Caco-2 (cell line): ENCODE data around the gene ERVV-1. TPM values are rescaled to one million over a fixed set of nuclear protein-coding genes. Genes with fewer than 3 reads are reported as not detected.
"Not testable (repeated sequence)": the region's sequence is repeated elsewhere in the genome, so short reads cannot be mapped to it uniquely, and the experiment has no call there.

ENCODE experiments used
- Bru-seq: library from RNA; stranded (reverse); fragments of 400-500 nt; gene quantifications from one replicate; lab custom pipeline; 2021; lab: Mats Ljungman, UMichigan
- BruChase-seq, 2 experiments: library from RNA; stranded (reverse); fragments of 400-500 nt; gene quantifications; one replicate each; lab custom pipeline; 2021; lab: Mats Ljungman, UMichigan
- BruUV-seq: library from RNA; stranded (reverse); fragments of 400-500 nt; replicated peaks from 2 replicates; lab custom pipeline; 2021; lab: Mats Ljungman, UMichigan
- CTCF ChIA-PET: fragments of 300-600 bp; sonication (Branson Sonifier 250); formaldehyde crosslinking; loops from one replicate; lab custom pipeline; 2022; ENCODE audit warnings: antibody characterized with exemption; lab: Charles Lee
- POLR2A ChIA-PET: fragments of 300-600 bp; sonication (Branson Sonifier 250); formaldehyde crosslinking; loops from one replicate; lab custom pipeline; 2022; ENCODE audit warnings: antibody characterized with exemption; lab: Charles Lee
- DNase-seq, 2 experiments: peaks; one replicate each; pipeline versions ENCODE4 v3.0.0 to v3.0.0-alpha.2; 2020 to 2022
- H3K27me3 ChIP-seq: replicated peaks from 2 replicates; pipeline ENCODE4 v1.6.0; 2011; ENCODE audit warnings: low read length; ENCODE audit not compliant: control insufficient read depth, insufficient read depth
- H3K36me3 ChIP-seq: 2 replicates; pipeline ENCODE4 v1.5.1; 2011; ENCODE audit warnings: low read length; ENCODE audit not compliant: control insufficient read depth, insufficient read depth
- H3K4me1 ChIP-seq: fragments of 250-450 bp; sonication (Bioruptor Pico); 2 replicates; pipeline ENCODE4 v1.5.1; 2020; ENCODE audit warnings: mild to moderate bottlenecking
- H3K4me3 ChIP-seq: 2 replicates; pipeline ENCODE4 v1.5.1; 2011; ENCODE audit warnings: low read depth, mild to moderate bottlenecking, control low read depth, low read length
- H3K9me3 ChIP-seq: fragments of 250-450 bp; sonication (Bioruptor Pico); 2 replicates; pipeline ENCODE4 v1.5.1; 2020; ENCODE audit warnings: mild to moderate bottlenecking, moderate library complexity
- H3K27ac Mint-ChIP-seq: one replicate; pipeline ENCODE4 v1.8.0; 2022; ENCODE audit warnings: mixed read lengths; ENCODE audit not compliant: unreplicated experiment
- H3K27me3 Mint-ChIP-seq: one replicate; pipeline ENCODE4 v1.8.0; 2022; ENCODE audit warnings: mixed read lengths; ENCODE audit not compliant: insufficient read depth, unreplicated experiment
- H3K36me3 Mint-ChIP-seq: one replicate; pipeline ENCODE4 v1.8.0; 2022; ENCODE audit warnings: mild to moderate bottlenecking, mixed read lengths; ENCODE audit not compliant: insufficient read depth, unreplicated experiment
- H3K4me1 Mint-ChIP-seq: one replicate; pipeline ENCODE4 v1.8.0; 2022; ENCODE audit warnings: low read depth, mixed read lengths; ENCODE audit not compliant: unreplicated experiment
- H3K4me3 Mint-ChIP-seq: one replicate; pipeline ENCODE4 v1.8.0; 2022; ENCODE audit warnings: mild to moderate bottlenecking, moderate library complexity, mixed read lengths; ENCODE audit not compliant: unreplicated experiment
- H3K9me3 Mint-ChIP-seq: one replicate; pipeline ENCODE4 v1.8.0; 2022; ENCODE audit warnings: mixed read lengths; ENCODE audit not compliant: unreplicated experiment
- intact Hi-C: fragments of 100-400 bp; cut with micrococcal nuclease; formaldehyde crosslinking; loops from one replicate; pipeline ENCODE4 v1.10.0; 2022; ENCODE audit not compliant: unreplicated experiment
- long read RNA-seq: library from polyadenylated mRNA; stranded (forward); transcript quantifications from one replicate; pipeline ENCODE4 v2.0.0, GENCODE V29; 2022
- total RNA-seq: library from RNA; stranded (reverse); gene quantifications from 2 replicates; pipeline ENCODE4 v1.2.3, GENCODE V29; 2022
- TF ChIP-seq, protein P1 (sequence below), 2 experiments: fragments of 200-600 bp in 1 of 2; IDR thresholded peaks; 1 replicate in 1 of 2; 2 replicates in 1 of 2; pipeline versions ENCODE4 v1.5.1 to v1.8.0; 2011 to 2022; ENCODE audit warnings: antibody characterized with exemption in 1 of 2, control low read depth in 1 of 2, inconsistent platforms in 1 of 2, low read depth in 1 of 2, low read length in 1 of 2, mild to moderate bottlenecking in 1 of 2, moderate library complexity in 1 of 2; ENCODE audit not compliant: insufficient read depth in 1 of 2, severe bottlenecking in 1 of 2, unreplicated experiment in 1 of 2

ERVV-1 gene
- total RNA-seq, result not detected in 2 replicates
- percentile 25 among the genes with signal in this experiment for Bru-seq, nascent RNA
- BruChase-seq, experiment 1, labeled RNA remaining after a 2-hour chase, result not detected
- not detected for BruChase-seq, experiment 2, labeled RNA remaining after a 6-hour chase
- long read RNA-seq, result 0 reads

- TF ChIP-seq, protein P1, sequence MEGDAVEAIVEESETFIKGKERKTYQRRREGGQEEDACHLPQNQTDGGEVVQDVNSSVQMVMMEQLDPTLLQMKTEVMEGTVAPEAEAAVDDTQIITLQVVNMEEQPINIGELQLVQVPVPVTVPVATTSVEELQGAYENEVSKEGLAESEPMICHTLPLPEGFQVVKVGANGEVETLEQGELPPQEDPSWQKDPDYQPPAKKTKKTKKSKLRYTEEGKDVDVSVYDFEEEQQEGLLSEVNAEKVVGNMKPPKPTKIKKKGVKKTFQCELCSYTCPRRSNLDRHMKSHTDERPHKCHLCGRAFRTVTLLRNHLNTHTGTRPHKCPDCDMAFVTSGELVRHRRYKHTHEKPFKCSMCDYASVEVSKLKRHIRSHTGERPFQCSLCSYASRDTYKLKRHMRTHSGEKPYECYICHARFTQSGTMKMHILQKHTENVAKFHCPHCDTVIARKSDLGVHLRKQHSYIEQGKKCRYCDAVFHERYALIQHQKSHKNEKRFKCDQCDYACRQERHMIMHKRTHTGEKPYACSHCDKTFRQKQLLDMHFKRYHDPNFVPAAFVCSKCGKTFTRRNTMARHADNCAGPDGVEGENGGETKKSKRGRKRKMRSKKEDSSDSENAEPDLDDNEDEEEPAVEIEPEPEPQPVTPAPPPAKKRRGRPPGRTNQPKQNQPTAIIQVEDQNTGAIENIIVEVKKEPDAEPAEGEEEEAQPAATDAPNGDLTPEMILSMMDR (IDR thresholded peaks at IDR 0.05; ENCODE audit: insufficient read depth in 1 of 2, low read depth in 1 of 2, low read length in 1 of 2, severe bottlenecking in 1 of 2, unreplicated experiment in 1 of 2), result no peak
- no peak for DNase-seq
- H3K36me3 Mint-ChIP-seq, result no peaks in the 10 kb centered on the region
- H3K4me3 Mint-ChIP-seq, result no peak within 1 kb of the TSS
- intact Hi-C loops, result no loop called here
- no TSS peak for BruUV-seq
- ChIA-PET POLR2A (no interaction called here), CTCF (no interaction called here)
- H3K36me3 ChIP-seq, result no peaks in the 10 kb centered on the region
- no peaks in the 10 kb centered on the region; the same call in 1 of the 2 replicates for H3K4me1 ChIP-seq
- no peaks in the 10 kb centered on the region for H3K27me3 ChIP-seq
- no peak within 1 kb of the TSS for H3K27ac Mint-ChIP-seq
- peaks cover 30% of the 10 kb centered on the region; the same call in 1 of the 2 replicates for H3K9me3 ChIP-seq
- H3K4me3 ChIP-seq, result no peak within 1 kb of the TSS
- peaks cover 27% of the 10 kb centered on the region for H3K9me3 Mint-ChIP-seq
- H3K4me1 Mint-ChIP-seq, result no peaks in the 10 kb centered on the region
- H3K27me3 Mint-ChIP-seq, result no peaks in the 10 kb centered on the region
Observed at GRCh38 chr19:53013621-53014020, at the start of gene ERVV-1. ERVV-1 (plus strand) TSS chr19:53013921; CDS start chr19:53014091, 170 bp downstream.

- Histone ChIP-seq H3K4me3 (no peak overlapping the region), H3K4me1 (no peaks in the 10 kb centered on the region), H3K27me3 (no peaks in the 10 kb centered on the region), H3K9me3 (peaks cover 18% of the 10 kb centered on the region), H3K36me3 (no peaks in the 10 kb centered on the region)
- H3K4me1 Mint-ChIP-seq, result no peaks in the 10 kb centered on the region
- H3K27ac Mint-ChIP-seq, result no peak overlapping the region
- DNase-seq, result no peak
- H3K9me3 Mint-ChIP-seq, result peaks cover 31% of the 10 kb centered on the region
- no peak overlapping the region for H3K4me3 Mint-ChIP-seq
- ChIA-PET CTCF (no interaction called here), POLR2A (no interaction called here)
- H3K27me3 Mint-ChIP-seq, result no peaks in the 10 kb centered on the region
- intact Hi-C loops, result no loop called here
- BruUV-seq, result no TSS peak
- peaks cover 5% of the 10 kb centered on the region for H3K36me3 Mint-ChIP-seq
- TF ChIP-seq, protein P1 (IDR thresholded peaks at IDR 0.05; ENCODE audit: insufficient read depth in 1 of 2, low read depth in 1 of 2, low read length in 1 of 2, severe bottlenecking in 1 of 2, unreplicated experiment in 1 of 2), result no peak
Observed at GRCh38 chr19:52967772-52968171, 45.9 kb upstream of the ERVV-1 start.

GRCh38 chr19:52981329-52981728, 32.4 kb upstream of the ERVV-1 start:
- ChIA-PET CTCF (no interaction called here), POLR2A (no interaction called here)
- H3K36me3 Mint-ChIP-seq, result peaks cover 6% of the 10 kb centered on the region
- peak overlapping the region; percentile 48 for H3K27ac Mint-ChIP-seq
- peaks cover 44% of the 10 kb centered on the region for H3K9me3 Mint-ChIP-seq
- BruUV-seq, result no TSS peak
- H3K4me1 ChIP-seq, result no peaks in the 10 kb centered on the region
- no peaks in the 10 kb centered on the region for H3K36me3 ChIP-seq
- no peaks in the 10 kb centered on the region for H3K4me1 Mint-ChIP-seq
- H3K27me3 ChIP-seq, result no peaks in the 10 kb centered on the region
- intact Hi-C loops, result no loop called here
- DNase-seq, result no peak
- H3K9me3 ChIP-seq, result peaks cover 41% of the 10 kb centered on the region
- TF ChIP-seq, protein P1 (IDR thresholded peaks at IDR 0.05; ENCODE audit: insufficient read depth in 1 of 2, low read depth in 1 of 2, low read length in 1 of 2, severe bottlenecking in 1 of 2, unreplicated experiment in 1 of 2), result no peak
- H3K27me3 Mint-ChIP-seq, result no peaks in the 10 kb centered on the region
- no peak overlapping the region for H3K4me3 Mint-ChIP-seq
- no peak overlapping the region for H3K4me3 ChIP-seq

DNA sequence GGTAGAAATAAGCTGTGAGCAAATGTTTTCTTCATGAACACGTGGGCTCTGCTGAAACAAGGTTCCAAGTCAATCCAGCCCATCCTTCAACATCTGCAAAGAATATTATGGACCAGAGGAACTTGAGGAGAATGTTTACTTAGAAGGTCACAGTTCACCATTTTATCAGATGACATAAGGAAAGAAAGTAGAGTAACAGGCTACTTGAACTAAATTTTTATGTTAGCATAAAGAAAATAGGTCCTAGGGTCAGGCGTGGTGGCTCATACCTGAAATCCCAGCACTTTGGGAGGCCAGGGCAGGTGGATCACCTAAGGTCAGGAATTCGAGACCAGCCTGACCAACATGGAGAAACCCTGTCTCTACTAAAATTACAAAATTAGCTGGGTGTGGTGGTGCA, 30.6 kb upstream of the ERVV-1 start:
- CTCF ChIA-PET, BruUV-seq: not testable (repeated sequence)
- H3K36me3 Mint-ChIP-seq, result peaks cover 12% of the 10 kb centered on the region

More for the DNA sequence above, 30.6 kb upstream of the ERVV-1 start:
- H3K4me3 ChIP-seq, POLR2A ChIA-PET, H3K4me1 Mint-ChIP-seq, H3K27me3 Mint-ChIP-seq, H3K27me3 ChIP-seq, intact Hi-C loops, H3K4me1 ChIP-seq, H3K36me3 ChIP-seq, DNase-seq, H3K27ac Mint-ChIP-seq, H3K4me3 Mint-ChIP-seq: not testable (repeated sequence)
- peaks cover 61% of the 10 kb centered on the region for H3K9me3 Mint-ChIP-seq
- H3K9me3 ChIP-seq, result peaks cover 47% of the 10 kb centered on the region
